ENCODE measurements around the gene RNASE1.

DNA sequence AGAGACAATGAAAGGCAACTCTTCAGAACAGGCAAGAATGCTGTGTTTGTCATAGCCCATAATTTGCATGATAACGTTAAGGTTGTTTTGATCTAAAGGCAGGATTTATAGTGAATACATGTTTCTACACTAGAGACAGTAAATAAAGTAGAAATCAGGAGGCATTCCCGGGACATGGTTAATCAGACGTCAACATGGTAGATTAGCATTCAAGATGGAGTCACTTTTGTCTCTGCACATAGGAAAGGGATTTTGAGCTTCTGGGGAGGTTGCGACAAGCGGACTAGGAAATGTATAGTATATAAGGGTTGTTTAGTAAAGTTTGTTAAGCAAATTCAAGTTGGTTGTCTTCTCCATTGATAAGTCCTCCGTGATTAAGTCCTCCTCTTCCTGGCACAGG, 2.8 kb upstream of the RNASE1 start:
- TF ChIP-seq POLR2A (IDR thresholded peaks at IDR 0.05) = no peak
- TF ChIP-seq, protein P1, sequence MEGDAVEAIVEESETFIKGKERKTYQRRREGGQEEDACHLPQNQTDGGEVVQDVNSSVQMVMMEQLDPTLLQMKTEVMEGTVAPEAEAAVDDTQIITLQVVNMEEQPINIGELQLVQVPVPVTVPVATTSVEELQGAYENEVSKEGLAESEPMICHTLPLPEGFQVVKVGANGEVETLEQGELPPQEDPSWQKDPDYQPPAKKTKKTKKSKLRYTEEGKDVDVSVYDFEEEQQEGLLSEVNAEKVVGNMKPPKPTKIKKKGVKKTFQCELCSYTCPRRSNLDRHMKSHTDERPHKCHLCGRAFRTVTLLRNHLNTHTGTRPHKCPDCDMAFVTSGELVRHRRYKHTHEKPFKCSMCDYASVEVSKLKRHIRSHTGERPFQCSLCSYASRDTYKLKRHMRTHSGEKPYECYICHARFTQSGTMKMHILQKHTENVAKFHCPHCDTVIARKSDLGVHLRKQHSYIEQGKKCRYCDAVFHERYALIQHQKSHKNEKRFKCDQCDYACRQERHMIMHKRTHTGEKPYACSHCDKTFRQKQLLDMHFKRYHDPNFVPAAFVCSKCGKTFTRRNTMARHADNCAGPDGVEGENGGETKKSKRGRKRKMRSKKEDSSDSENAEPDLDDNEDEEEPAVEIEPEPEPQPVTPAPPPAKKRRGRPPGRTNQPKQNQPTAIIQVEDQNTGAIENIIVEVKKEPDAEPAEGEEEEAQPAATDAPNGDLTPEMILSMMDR (IDR thresholded peaks at IDR 0.05) = no peak

Measured in uterus (tissue), 2 donors.